Stimulated activated CD8-positive, alpha-beta memory T cell treated with anti-CD3 and anti-CD28 coated beads, Interleukin-12 subunit alpha, Interleukin-12 subunit beta, amount 100 ng/mL, for 24 hours (primary cell): ENCODE measurements around the gene ANKZF1.
"Not testable (repeated sequence)": the region's sequence is repeated elsewhere in the genome, so short reads cannot be mapped to it uniquely, and the experiment has no call there.

Experiments
- DNase-seq: peaks from one replicate; pipeline ENCODE4 v3.0.0-alpha.2; 2020; ENCODE audit errors: extremely low read depth

The ANKZF1 gene

GRCh38 chr2:219254590-219255201, 25.1 kb downstream of the ANKZF1 start:
- DNase-seq, result no peak

GRCh38 chr2:219258942-219259341, 29.3 kb downstream of the ANKZF1 start:
- DNase-seq, result not testable (repeated sequence)

GRCh38 chr2:219261024-219261855, 31.6 kb downstream of the ANKZF1 start:
- DNase-seq, result no peak

GRCh38 chr2:219266232-219266631, 36.6 kb downstream of the ANKZF1 start:
- DNase-seq, result no peak

GRCh38 chr2:219266886-219267285, 37.3 kb downstream of the ANKZF1 start:
- DNase-seq, result no peak

- DNase-seq, result no peak
These were observed 38.7 kb downstream of the ANKZF1 start for GRCh38 chr2:219268294-219268693.

GRCh38 chr2:219269362-219270054, 39.9 kb downstream of the ANKZF1 start:
- no peak for DNase-seq

GRCh38 chr2:219270055-219270372, 40.4 kb downstream of the ANKZF1 start:
- no peak for DNase-seq

GRCh38 chr2:219271021-219271420, 41.4 kb downstream of the ANKZF1 start:
- no peak for DNase-seq

- DNase-seq, result no peak
These were observed 42.8 kb downstream of the ANKZF1 start for GRCh38 chr2:219272356-219272755.

GRCh38 chr2:219272995-219273394, 43.4 kb downstream of the ANKZF1 start:
- DNase-seq, result no peak

GRCh38 chr2:219273937-219274336, 44.3 kb downstream of the ANKZF1 start:
- DNase-seq, result no peak

GRCh38 chr2:219274361-219274921, 44.8 kb downstream of the ANKZF1 start:
- DNase-seq, result no peak

- no peak for DNase-seq
These were observed 48.4 kb downstream of the ANKZF1 start for GRCh38 chr2:219277703-219278654.

GRCh38 chr2:219278655-219279150, 49.1 kb downstream of the ANKZF1 start:
- no peak for DNase-seq

- DNase-seq, result peak; percentile 98
These were observed 49.7 kb downstream of the ANKZF1 start, which contains the start of gene DNAJB2 for GRCh38 chr2:219279151-219279915. DNAJB2 (plus strand) TSS chr2:219279366; CDS start chr2:219279834, 468 bp downstream.

- DNase-seq, result no peak
These were observed 50.4 kb downstream of the ANKZF1 start for GRCh38 chr2:219279916-219280516.

- DNase-seq, result no peak
These were observed 51.0 kb downstream of the ANKZF1 start for GRCh38 chr2:219280651-219281050.

- no peak for DNase-seq
These were observed 52.0 kb downstream of the ANKZF1 start for GRCh38 chr2:219281588-219281987.

GRCh38 chr2:219282375-219282774, 52.8 kb downstream of the ANKZF1 start:
- DNase-seq, result no peak
